SK-N-SH (cell line): ENCODE measurements around the gene MRGPRX4. TPM values are rescaled to one million over a fixed set of nuclear protein-coding genes. Genes with fewer than 3 reads are reported as not detected.
"Not testable (repeated sequence)": the region's sequence is repeated elsewhere in the genome, so short reads cannot be mapped to it uniquely, and the experiment has no call there.

ENCODE experiments used
- CTCF ChIA-PET: fragments of 300-600, 350-600 bp; formaldehyde crosslinking; extraction: SDS; loops from one replicate; lab custom pipeline; 2021; lab: Yijun Ruan, JAX
- POLR2A ChIA-PET: fragments of 350-600 bp; sonication (Branson Sonifier 250); formaldehyde crosslinking; extraction: SDS; loops from one replicate; lab custom pipeline; 2020; ENCODE audit warnings: antibody characterized with exemption, inconsistent platforms; lab: Yijun Ruan, JAX
- DNase-seq: peaks from one replicate; pipeline ENCODE4 v3.0.0; 2012
- H2AFZ ChIP-seq: fragments of 200-600 bp; sonication (generic); 2 replicates; pipeline ENCODE4 v1.8.1; 2016; ENCODE audit warnings: antibody characterized with exemption, mild to moderate bottlenecking, low read depth
- H3F3A ChIP-seq: fragments of 200-600 bp; sonication (generic); replicated peaks from 2 replicates; pipeline ENCODE3; 2016; ENCODE audit warnings: antibody characterized with exemption, mild to moderate bottlenecking; ENCODE audit not compliant: insufficient read depth
- H3K27ac ChIP-seq, 2 experiments: fragments of 200-500 bp in 1 of 2; fragments of 200-600 bp in 1 of 2; sonication (Bioruptor generic) in 1 of 2; sonication (generic), shearing (Covaris generic) in 1 of 2; 2 replicates each; pipeline versions ENCODE4 v1.5.1 to v1.6.1; 2014 to 2016; ENCODE audit warnings: low read depth in 2 of 2, inconsistent platforms in 1 of 2, low read length in 1 of 2, mild to moderate bottlenecking in 1 of 2, mixed read lengths in 1 of 2
- H3K27me3 ChIP-seq: fragments of 200-600 bp; sonication (generic), shearing (Covaris generic); 2 replicates; pipeline ENCODE4 v1.6.1; 2016; ENCODE audit warnings: mixed run types; ENCODE audit not compliant: insufficient read depth
- H3K36me3 ChIP-seq, 2 experiments: fragments of 200-500 bp in 1 of 2; fragments of 200-600 bp in 1 of 2; sonication (Bioruptor generic) in 1 of 2; sonication (generic) in 1 of 2; replicated peaks in 1 of 2; 2 replicates each; pipeline versions ENCODE3 to v1.5.1; 2014 to 2016; ENCODE audit warnings: low read length in 1 of 2, mild to moderate bottlenecking in 1 of 2; ENCODE audit not compliant: insufficient read depth in 2 of 2, control insufficient read depth in 1 of 2
- H3K4me1 ChIP-seq, 2 experiments: fragments of 200-500 bp in 1 of 2; fragments of 200-600 bp in 1 of 2; sonication (Bioruptor generic) in 1 of 2; sonication (generic), shearing (Covaris generic) in 1 of 2; 2 replicates each; pipeline versions ENCODE4 v1.5.1 to v1.6.1; 2014 to 2016; ENCODE audit warnings: low read depth in 1 of 2, low read length in 1 of 2, mixed run types in 1 of 2; ENCODE audit not compliant: insufficient read depth in 2 of 2, control insufficient read depth in 1 of 2
- H3K4me2 ChIP-seq: fragments of 200-600 bp; sonication (generic), shearing (Covaris generic); 2 replicates; pipeline ENCODE4 v1.6.1; 2017; ENCODE audit warnings: mixed run types
- H3K4me3 ChIP-seq, 2 experiments: fragments of 200-500 bp in 1 of 2; fragments of 200-600 bp in 1 of 2; sonication (Bioruptor generic) in 1 of 2; sonication (generic), shearing (Covaris generic) in 1 of 2; 2 replicates each; pipeline versions ENCODE4 v1.5.1 to v1.8.1; 2014 to 2016; ENCODE audit warnings: low read depth in 2 of 2, inconsistent platforms in 1 of 2, low read length in 1 of 2, mild to moderate bottlenecking in 1 of 2, mixed read lengths in 1 of 2, moderate library complexity in 1 of 2
- H3K79me2 ChIP-seq: fragments of 200-600 bp; sonication (generic); 2 replicates; pipeline ENCODE4 v1.8.1; 2017; ENCODE audit warnings: mild to moderate bottlenecking; ENCODE audit not compliant: insufficient read depth
- H3K9ac ChIP-seq: fragments of 200-600 bp; sonication (generic); 2 replicates; pipeline ENCODE4 v1.6.1; 2017; ENCODE audit warnings: mixed run types
- H3K9me2 ChIP-seq: fragments of 200-600 bp; sonication (generic); 2 replicates; pipeline ENCODE4 v1.6.1; 2017; ENCODE audit warnings: mixed run types
- H3K9me3 ChIP-seq: fragments of 200-600 bp; sonication (generic); 2 replicates; pipeline ENCODE4 v1.6.1; 2017; ENCODE audit warnings: mixed run types, mild to moderate bottlenecking, moderate library complexity
- H4K20me1 ChIP-seq: fragments of 200-600 bp; sonication (generic); 2 replicates; pipeline ENCODE4 v1.6.1; 2017; ENCODE audit warnings: mild to moderate bottlenecking, mixed run types; ENCODE audit not compliant: insufficient read depth
- FOSL2 ChIP-seq: IDR thresholded peaks from 2 replicates; pipeline ENCODE4 v1.4.0; 2012; ENCODE audit warnings: low read depth, mild to moderate bottlenecking, moderate library complexity, borderline replicate concordance
- NFIC ChIP-seq: IDR thresholded peaks from 2 replicates; pipeline ENCODE4 v1.4.0; 2012; ENCODE audit warnings: borderline replicate concordance
- RCOR1 ChIP-seq: fragments of 150-350 bp; IDR thresholded peaks from 2 replicates; pipeline ENCODE4 v1.6.1; 2017; ENCODE audit warnings: antibody characterized with exemption, low read length
- RXRA ChIP-seq: IDR thresholded peaks from 2 replicates; pipeline ENCODE4 v1.4.0; 2012; ENCODE audit warnings: low read depth, mild to moderate bottlenecking, borderline replicate concordance
- TEAD4 ChIP-seq: IDR thresholded peaks from 2 replicates; pipeline ENCODE4 v1.4.0; 2012; ENCODE audit warnings: mild to moderate bottlenecking, borderline replicate concordance; ENCODE audit not compliant: insufficient read depth
- WGBS: methylation state at CpG from one replicate; pipeline ENCODE4 v1.1.6; 2017; ENCODE audit warnings: low lambda C conversion rate; 5-methylcytosine and 5-hydroxymethylcytosine counted together
- polyA plus RNA-seq, 3 experiments: library from polyadenylated mRNA; depleted of rRNA; stranded (reverse); fragments of >200 nt; gene quantifications; 2 replicates each; pipeline ENCODE4 v1.2.3, GENCODE V29; 2012
- TF ChIP-seq, protein P1 (sequence below): fragments of 150-350 bp; IDR thresholded peaks from 2 replicates; pipeline ENCODE4 v1.6.1; 2016; ENCODE audit warnings: mild to moderate bottlenecking, low read depth, low read length
- TF ChIP-seq, protein P2 (sequence below): IDR thresholded peaks from 2 replicates; pipeline ENCODE4 v1.6.1; 2012; ENCODE audit warnings: mild to moderate bottlenecking, low read depth, low read length, moderate library complexity

The MRGPRX4 gene
- polyA plus RNA-seq, 1 of the 3 experiments (the other 2 are of a cell fraction): not detected

DNA sequence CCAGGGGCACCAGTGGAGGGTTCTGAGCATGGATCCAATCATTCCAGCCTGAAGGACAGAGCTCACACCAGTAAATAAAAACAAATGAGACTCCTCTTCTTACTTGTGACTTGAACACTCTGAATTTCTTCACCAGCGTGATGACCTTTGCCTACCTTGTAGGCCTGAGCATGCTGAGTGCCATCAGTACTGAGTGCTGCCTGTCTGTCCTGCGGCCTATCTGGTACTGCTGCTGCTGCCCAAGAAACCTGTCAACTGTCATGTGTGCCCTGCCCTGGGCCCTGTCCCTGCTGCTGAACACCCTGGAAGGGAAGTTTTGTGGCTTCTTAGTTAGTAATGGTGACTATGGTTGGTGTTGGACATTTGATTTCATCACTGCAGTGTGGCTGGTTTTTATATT lies 23.9 kb downstream of the MRGPRX4 start:
- Histone ChIP-seq H3K9ac (no peak overlapping the region), H3K9me3 (no peaks in the 10 kb centered on the region), H3K27ac (no peak overlapping the region), H4K20me1 (no peaks in the 10 kb centered on the region), H3K4me2 (no peak overlapping the region), H3K79me2 (no peaks in the 10 kb centered on the region), H2AFZ (no peak overlapping the region), H3K36me3 (no peaks in the 10 kb centered on the region), H3K27me3 (no peaks in the 10 kb centered on the region), H3K9me2 (no peaks in the 10 kb centered on the region), H3K4me1 (no peaks in the 10 kb centered on the region), H3K4me3 (no peak overlapping the region), H3F3A (no peaks in the 10 kb centered on the region)
- DNase-seq: no peak
- ChIA-PET CTCF (no interaction called here), POLR2A (no interaction called here)
- WGBS: 56% methylated on average over 2 of the region's 2 CpGs
- TF ChIP-seq RXRA: no peak
- TF ChIP-seq, protein P1, sequence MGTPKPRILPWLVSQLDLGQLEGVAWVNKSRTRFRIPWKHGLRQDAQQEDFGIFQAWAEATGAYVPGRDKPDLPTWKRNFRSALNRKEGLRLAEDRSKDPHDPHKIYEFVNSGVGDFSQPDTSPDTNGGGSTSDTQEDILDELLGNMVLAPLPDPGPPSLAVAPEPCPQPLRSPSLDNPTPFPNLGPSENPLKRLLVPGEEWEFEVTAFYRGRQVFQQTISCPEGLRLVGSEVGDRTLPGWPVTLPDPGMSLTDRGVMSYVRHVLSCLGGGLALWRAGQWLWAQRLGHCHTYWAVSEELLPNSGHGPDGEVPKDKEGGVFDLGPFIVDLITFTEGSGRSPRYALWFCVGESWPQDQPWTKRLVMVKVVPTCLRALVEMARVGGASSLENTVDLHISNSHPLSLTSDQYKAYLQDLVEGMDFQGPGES: no peak
- no peak for TF ChIP-seq RCOR1
- TF ChIP-seq FOSL2: no peak
- TF ChIP-seq, protein P2, sequence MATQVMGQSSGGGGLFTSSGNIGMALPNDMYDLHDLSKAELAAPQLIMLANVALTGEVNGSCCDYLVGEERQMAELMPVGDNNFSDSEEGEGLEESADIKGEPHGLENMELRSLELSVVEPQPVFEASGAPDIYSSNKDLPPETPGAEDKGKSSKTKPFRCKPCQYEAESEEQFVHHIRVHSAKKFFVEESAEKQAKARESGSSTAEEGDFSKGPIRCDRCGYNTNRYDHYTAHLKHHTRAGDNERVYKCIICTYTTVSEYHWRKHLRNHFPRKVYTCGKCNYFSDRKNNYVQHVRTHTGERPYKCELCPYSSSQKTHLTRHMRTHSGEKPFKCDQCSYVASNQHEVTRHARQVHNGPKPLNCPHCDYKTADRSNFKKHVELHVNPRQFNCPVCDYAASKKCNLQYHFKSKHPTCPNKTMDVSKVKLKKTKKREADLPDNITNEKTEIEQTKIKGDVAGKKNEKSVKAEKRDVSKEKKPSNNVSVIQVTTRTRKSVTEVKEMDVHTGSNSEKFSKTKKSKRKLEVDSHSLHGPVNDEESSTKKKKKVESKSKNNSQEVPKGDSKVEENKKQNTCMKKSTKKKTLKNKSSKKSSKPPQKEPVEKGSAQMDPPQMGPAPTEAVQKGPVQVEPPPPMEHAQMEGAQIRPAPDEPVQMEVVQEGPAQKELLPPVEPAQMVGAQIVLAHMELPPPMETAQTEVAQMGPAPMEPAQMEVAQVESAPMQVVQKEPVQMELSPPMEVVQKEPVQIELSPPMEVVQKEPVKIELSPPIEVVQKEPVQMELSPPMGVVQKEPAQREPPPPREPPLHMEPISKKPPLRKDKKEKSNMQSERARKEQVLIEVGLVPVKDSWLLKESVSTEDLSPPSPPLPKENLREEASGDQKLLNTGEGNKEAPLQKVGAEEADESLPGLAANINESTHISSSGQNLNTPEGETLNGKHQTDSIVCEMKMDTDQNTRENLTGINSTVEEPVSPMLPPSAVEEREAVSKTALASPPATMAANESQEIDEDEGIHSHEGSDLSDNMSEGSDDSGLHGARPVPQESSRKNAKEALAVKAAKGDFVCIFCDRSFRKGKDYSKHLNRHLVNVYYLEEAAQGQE: no peak
- TF ChIP-seq TEAD4: no peak
- TF ChIP-seq NFIC: no peak

DNA sequence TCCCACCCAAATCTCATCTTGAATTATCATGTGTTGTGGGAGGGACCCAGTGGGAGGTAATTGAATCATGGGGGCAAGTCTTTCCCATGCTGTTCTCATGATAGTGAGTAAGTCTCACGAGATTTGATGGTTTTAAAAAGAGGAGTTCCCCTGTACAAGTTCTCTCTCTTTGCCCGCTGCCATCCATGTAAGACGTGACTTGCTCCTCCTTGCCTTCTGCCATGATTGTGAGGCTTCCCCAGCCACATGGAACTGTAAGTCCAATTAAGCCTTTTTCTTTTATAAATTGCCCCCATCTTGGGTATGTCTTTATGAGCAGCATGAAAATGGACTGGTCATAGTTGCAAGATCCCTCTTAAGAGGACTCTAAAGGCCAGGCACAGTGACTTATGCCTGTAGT lies 25.1 kb downstream of the MRGPRX4 start:
- H3K27ac ChIP-seq: not testable (repeated sequence)
- 16% methylated on average over 3 of the region's 3 CpGs for WGBS

More for the DNA sequence above, 25.1 kb downstream of the MRGPRX4 start:
- H3K9ac ChIP-seq, H3K27me3 ChIP-seq, DNase-seq, H3K4me2 ChIP-seq, POLR2A ChIA-PET, H3K79me2 ChIP-seq, H3K9me3 ChIP-seq, H3K36me3 ChIP-seq, H2AFZ ChIP-seq, H3K4me1 ChIP-seq, H3F3A ChIP-seq, H4K20me1 ChIP-seq, CTCF ChIA-PET, H3K9me2 ChIP-seq, H3K4me3 ChIP-seq: not testable (repeated sequence)
